K562 (cell line): ENCODE results near the gene CLIP1. TPM values are rescaled to one million over a fixed set of nuclear protein-coding genes. Genes with fewer than 3 reads are reported as not detected.

Source experiments
- BCL6 ChIP-seq: fragments of 250-450 bp; sonication (Bioruptor Pico); IDR thresholded peaks from 2 replicates; pipeline ENCODE4 v1.4.0; 2020
- CBFA2T3 ChIP-seq: fragments of 450-650 bp; IDR thresholded peaks from 2 replicates; pipeline ENCODE4 v1.6.1; 2017
- CBX1 ChIP-seq: sonication (generic); IDR thresholded peaks from 2 replicates; pipeline ENCODE4 v1.6.1; 2016; ENCODE audit warnings: antibody characterized with exemption, low read depth, mild to moderate bottlenecking
- CBX8 ChIP-seq: fragments of 200-600 bp; sonication (generic); IDR thresholded peaks from 2 replicates; pipeline ENCODE4 v1.6.1; 2012; ENCODE audit warnings: borderline replicate concordance, mixed run types, low read depth, mild to moderate bottlenecking, moderate library complexity, mixed read lengths, low read length, control low read depth, inconsistent platforms; ENCODE audit not compliant: poor library complexity, severe bottlenecking; ENCODE audit errors: extremely low read depth
- CEBPB ChIP-seq: fragments of 450-650 bp; IDR thresholded peaks from 2 replicates; pipeline ENCODE4 v1.6.1; 2016; ENCODE audit warnings: missing genetic modification characterization, missing compliant biosample characterization
- CREB1 ChIP-seq, 2 experiments: sonication (generic) in 1 of 2; formaldehyde crosslinking in 1 of 2; IDR thresholded peaks; 2 replicates each; pipeline versions ENCODE4 v1.6.1 to v1.8.0; 2012 to 2022; ENCODE audit warnings: inconsistent platforms in 1 of 2, mild to moderate bottlenecking in 1 of 2, missing genetic modification reagents in 1 of 2, moderate library complexity in 1 of 2
- EWSR1 ChIP-seq: fragments of 450-650 bp; IDR thresholded peaks from 2 replicates; pipeline ENCODE4 v1.6.1; 2018; ENCODE audit warnings: borderline replicate concordance, mild to moderate bottlenecking, low read depth, moderate library complexity; ENCODE audit not compliant: partially characterized antibody
- FOXP1 ChIP-seq: sonication (generic); formaldehyde crosslinking; IDR thresholded peaks from 2 replicates; pipeline ENCODE4 v1.8.0; 2022; ENCODE audit warnings: mild to moderate bottlenecking, missing genetic modification reagents
- KLF6 ChIP-seq: fragments of 250-450 bp; sonication (Bioruptor Pico); IDR thresholded peaks from 2 replicates; pipeline ENCODE4 v1.4.0; 2020; ENCODE audit warnings: mild to moderate bottlenecking, moderate library complexity, borderline replicate concordance
- MYC ChIP-seq, 2 experiments: fragments of 250-450 bp in 1 of 2; sonication (Bioruptor Pico) in 1 of 2; IDR thresholded peaks; 2 replicates each; pipeline versions ENCODE4 v1.5.1 to v1.6.1; 2012 to 2021; ENCODE audit warnings: low read depth in 2 of 2, borderline replicate concordance in 1 of 2, improper control_type of control experiment in 1 of 2, low read length in 1 of 2, mild to moderate bottlenecking in 1 of 2, moderate library complexity in 1 of 2
- RBM15 ChIP-seq: fragments of 200-400 bp; formaldehyde crosslinking; IDR thresholded peaks from 2 replicates; pipeline ENCODE4 v1.6.1; 2018; ENCODE audit warnings: mild to moderate bottlenecking, low read length, moderate library complexity; ENCODE audit not compliant: insufficient read depth
- RBM22 ChIP-seq: fragments of 200-400 bp; formaldehyde crosslinking; IDR thresholded peaks from 2 replicates; pipeline ENCODE4 v1.6.1; 2018; ENCODE audit warnings: low read length, low read depth; ENCODE audit not compliant: poor library complexity, severe bottlenecking
- TBL1XR1 ChIP-seq, 2 experiments: IDR thresholded peaks; 2 replicates each; pipeline ENCODE4 v1.6.1; 2012; ENCODE audit warnings: improper control_type of control experiment in 2 of 2, low read length in 2 of 2, mild to moderate bottlenecking in 1 of 2
- ZBTB33 ChIP-seq: sonication (generic); formaldehyde crosslinking; IDR thresholded peaks from 2 replicates; pipeline ENCODE4 v1.8.1; 2023; ENCODE audit warnings: mild to moderate bottlenecking, missing genetic modification reagents
- ZFP91 ChIP-seq: sonication (generic); formaldehyde crosslinking; IDR thresholded peaks from 2 replicates; pipeline ENCODE4 v1.8.0; 2022; ENCODE audit warnings: mild to moderate bottlenecking, missing genetic modification reagents
- ZNF175 ChIP-seq: fragments of 200-800 bp; sonication (Bioruptor generic); IDR thresholded peaks from 2 replicates; pipeline ENCODE4 v1.6.1; 2016; ENCODE audit warnings: low read depth, mild to moderate bottlenecking, missing genetic modification characterization, missing compliant biosample characterization
- ZNF511 ChIP-seq: sonication (generic); formaldehyde crosslinking; IDR thresholded peaks from 2 replicates; pipeline ENCODE4 v1.8.0; 2022; ENCODE audit warnings: mild to moderate bottlenecking, missing genetic modification reagents
- ZSCAN29 ChIP-seq: fragments of 450-650 bp; IDR thresholded peaks from 2 replicates; pipeline ENCODE4 v1.6.1; 2017
- polyA plus RNA-seq, 8 experiments: library from polyadenylated mRNA; depleted of rRNA in 4 of 8; stranded (reverse) in 5 of 8; unstranded in 3 of 8; fragments of >200 nt; fragmentation: Nextera tagmentation in 2 of 8; fragmentation: Illumina TruSeq in 1 of 8; extraction: Ambion mirVana in 2 of 8; extraction: Trizol in 1 of 8; gene quantifications; 2 replicates each; pipeline versions ENCODE4 v1.2.1 to v1.2.3, GENCODE V29; 2011 to 2014; ENCODE audit warnings: inconsistent platforms in 1 of 8, missing spikeins in 1 of 8
- total RNA-seq, 7 experiments: library from RNA; depleted of rRNA in 6 of 7; stranded (reverse); fragments of >200 nt in 6 of 7; fragmentation: Illumina TruSeq in 2 of 7; extraction: Trizol in 2 of 7; gene quantifications; 2 replicates each; pipeline versions ENCODE4 v1.2.1 to v1.2.3, GENCODE V29; 2011 to 2021; ENCODE audit warnings: low replicate concordance in 1 of 7
- TF ChIP-seq, protein P1 (sequence below): sonication (generic); formaldehyde crosslinking; IDR thresholded peaks from 2 replicates; pipeline ENCODE4 v1.8.1; 2023; ENCODE audit warnings: mild to moderate bottlenecking, missing genetic modification reagents, moderate library complexity
- TF ChIP-seq, protein P2 (sequence below): fragments of 200-800 bp; sonication (Bioruptor generic); IDR thresholded peaks from 2 replicates; pipeline ENCODE4 v1.6.1; 2017; ENCODE audit warnings: missing genetic modification characterization, missing compliant biosample characterization

Gene CLIP1
- total and polyA plus RNA-seq, 9 of the 15 experiments (the other 6 are each of a cell fraction or from before 2014, with no cell fraction given), result 5.8 to 33.9 (median 27.6) TPM

GRCh38 chr12:122225683-122226365, 196.6 kb downstream of the CLIP1 start, which contains the start of gene DIABLO (continued):
- TF ChIP-seq FOXP1 (CRISPR knock-in tag), result peak; percentile 52; the same call in 1 of the 2 replicates
- no peak for TF ChIP-seq CBX1
- no peak for TF ChIP-seq ZFP91 (CRISPR knock-in tag)
- no peak; the same call in 1 of the 2 replicates for TF ChIP-seq ZBTB33
- TF ChIP-seq ZNF511 (CRISPR knock-in tag), result peak; percentile 92
- no peak for TF ChIP-seq RBM15
- no peak; a peak in 1 of 4 replicates for TF ChIP-seq TBL1XR1 (IDR thresholded peaks at IDR 0.05; ENCODE audit: low read length in 2 of 2)
- peak; percentile 76 for TF ChIP-seq MYC (IDR thresholded peaks at IDR 0.05; ENCODE audit: low read depth, low read length)
- peak; percentile 87 for TF ChIP-seq MYC (CRISPR knock-in tag; IDR thresholded peaks at IDR 0.05; ENCODE audit: borderline replicate concordance, low read depth)
- no peak for TF ChIP-seq EWSR1
- no peak for TF ChIP-seq CBX8
- no peak for TF ChIP-seq BCL6 (CRISPR knock-in tag)
- TF ChIP-seq CBFA2T3, result peak; percentile 8; the same call in 1 of the 2 replicates
- no peak for TF ChIP-seq RBM22
- TF ChIP-seq, protein P1, sequence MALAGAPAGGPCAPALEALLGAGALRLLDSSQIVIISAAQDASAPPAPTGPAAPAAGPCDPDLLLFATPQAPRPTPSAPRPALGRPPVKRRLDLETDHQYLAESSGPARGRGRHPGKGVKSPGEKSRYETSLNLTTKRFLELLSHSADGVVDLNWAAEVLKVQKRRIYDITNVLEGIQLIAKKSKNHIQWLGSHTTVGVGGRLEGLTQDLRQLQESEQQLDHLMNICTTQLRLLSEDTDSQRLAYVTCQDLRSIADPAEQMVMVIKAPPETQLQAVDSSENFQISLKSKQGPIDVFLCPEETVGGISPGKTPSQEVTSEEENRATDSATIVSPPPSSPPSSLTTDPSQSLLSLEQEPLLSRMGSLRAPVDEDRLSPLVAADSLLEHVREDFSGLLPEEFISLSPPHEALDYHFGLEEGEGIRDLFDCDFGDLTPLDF, result no peak
- no peak for TF ChIP-seq CEBPB (tag)
- TF ChIP-seq, protein P2, sequence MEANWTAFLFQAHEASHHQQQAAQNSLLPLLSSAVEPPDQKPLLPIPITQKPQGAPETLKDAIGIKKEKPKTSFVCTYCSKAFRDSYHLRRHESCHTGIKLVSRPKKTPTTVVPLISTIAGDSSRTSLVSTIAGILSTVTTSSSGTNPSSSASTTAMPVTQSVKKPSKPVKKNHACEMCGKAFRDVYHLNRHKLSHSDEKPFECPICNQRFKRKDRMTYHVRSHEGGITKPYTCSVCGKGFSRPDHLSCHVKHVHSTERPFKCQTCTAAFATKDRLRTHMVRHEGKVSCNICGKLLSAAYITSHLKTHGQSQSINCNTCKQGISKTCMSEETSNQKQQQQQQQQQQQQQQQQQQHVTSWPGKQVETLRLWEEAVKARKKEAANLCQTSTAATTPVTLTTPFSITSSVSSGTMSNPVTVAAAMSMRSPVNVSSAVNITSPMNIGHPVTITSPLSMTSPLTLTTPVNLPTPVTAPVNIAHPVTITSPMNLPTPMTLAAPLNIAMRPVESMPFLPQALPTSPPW (CRISPR knock-in tag), result peak; percentile 59
- TF ChIP-seq ZSCAN29, result no peak
- TF ChIP-seq ZNF175 (CRISPR knock-in tag), result no peak
- TF ChIP-seq CREB1 (IDR thresholded peaks at IDR 0.05), result peak; percentile 97
- peak; percentile 97 for TF ChIP-seq CREB1 (CRISPR knock-in tag; IDR thresholded peaks at IDR 0.05)
- TF ChIP-seq KLF6, result no peak
